Measurements from ENCODE around the gene ILF3. TPM values are rescaled to one million over a fixed set of nuclear protein-coding genes. Genes with fewer than 3 reads are reported as not detected.

ILF3 gene
- total and polyA plus RNA-seq, 2 experiments from 2014 or later = 573 to 616 TPM

DNA sequence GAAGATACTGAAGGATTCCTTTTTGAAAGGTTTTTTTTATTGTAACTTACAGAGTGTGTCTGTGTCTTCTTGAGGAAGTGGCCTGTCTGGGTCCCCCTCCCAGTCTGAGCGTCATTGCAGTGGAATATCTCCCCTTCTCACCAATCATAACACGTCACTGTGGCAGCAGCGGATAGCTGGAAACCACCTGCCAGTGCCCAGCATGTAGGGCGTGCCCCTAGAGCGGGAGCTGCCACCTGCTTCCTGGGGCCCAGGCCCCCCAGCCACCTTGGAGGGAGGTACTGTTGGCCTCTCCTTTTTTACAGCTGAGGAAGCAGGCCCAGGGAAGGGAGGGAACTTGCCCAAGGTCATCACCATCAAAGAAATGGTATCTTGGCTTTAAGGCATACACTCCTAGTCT, 59.2 kb downstream of the ILF3 start:
- Histone ChIP-seq H3K27ac (ENCODE audit: low read depth) (no peak overlapping the region), H3K9me2 (ENCODE audit: insufficient read depth) (no peaks in the 10 kb centered on the region), H3K4me2 (no peak overlapping the region), H4K20me1 (replicated peaks; ENCODE audit: insufficient read depth) (no peaks in the 10 kb centered on the region; the same call in 1 of the 2 replicates), H3K4me1 (ENCODE audit: insufficient read depth) (no peaks in the 10 kb centered on the region), H3K79me2 (replicated peaks; ENCODE audit: insufficient read depth) (peaks cover 1% of the 10 kb centered on the region), H3F3A (replicated peaks; ENCODE audit: low read depth) (peaks cover 8% of the 10 kb centered on the region; the same call in 1 of the 2 replicates), H3K27me3 (ENCODE audit: insufficient read depth) (no peaks in the 10 kb centered on the region), H3K36me3 (ENCODE audit: insufficient read depth) (0 out of 2 replicates have a peak, but pooled peaks cover 5% of the 10 kb centered on the region), H2AFZ (no peak overlapping the region), H3K4me3 (no peak overlapping the region)
- TF ChIP-seq ZNF114 (CRISPR knock-in tag; IDR thresholded peaks at IDR 0.05) = no peak
- TF ChIP-seq EZH2phosphoT487 (IDR thresholded peaks at IDR 0.05; ENCODE audit: unreplicated experiment) = no peak
- TF ChIP-seq, protein P1, sequence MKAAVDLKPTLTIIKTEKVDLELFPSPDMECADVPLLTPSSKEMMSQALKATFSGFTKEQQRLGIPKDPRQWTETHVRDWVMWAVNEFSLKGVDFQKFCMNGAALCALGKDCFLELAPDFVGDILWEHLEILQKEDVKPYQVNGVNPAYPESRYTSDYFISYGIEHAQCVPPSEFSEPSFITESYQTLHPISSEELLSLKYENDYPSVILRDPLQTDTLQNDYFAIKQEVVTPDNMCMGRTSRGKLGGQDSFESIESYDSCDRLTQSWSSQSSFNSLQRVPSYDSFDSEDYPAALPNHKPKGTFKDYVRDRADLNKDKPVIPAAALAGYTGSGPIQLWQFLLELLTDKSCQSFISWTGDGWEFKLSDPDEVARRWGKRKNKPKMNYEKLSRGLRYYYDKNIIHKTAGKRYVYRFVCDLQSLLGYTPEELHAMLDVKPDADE (IDR thresholded peaks at IDR 0.05) = no peak
- no peak for TF ChIP-seq NANOG (IDR thresholded peaks at IDR 0.05; ENCODE audit: borderline replicate concordance)
- no peak for TF ChIP-seq POLR2AphosphoS5 (IDR thresholded peaks at IDR 0.05; ENCODE audit: low read depth)
- TF ChIP-seq ZNF331 (CRISPR knock-in tag; IDR thresholded peaks at IDR 0.05; ENCODE audit: low read depth) = no peak
- TF ChIP-seq, protein P2, sequence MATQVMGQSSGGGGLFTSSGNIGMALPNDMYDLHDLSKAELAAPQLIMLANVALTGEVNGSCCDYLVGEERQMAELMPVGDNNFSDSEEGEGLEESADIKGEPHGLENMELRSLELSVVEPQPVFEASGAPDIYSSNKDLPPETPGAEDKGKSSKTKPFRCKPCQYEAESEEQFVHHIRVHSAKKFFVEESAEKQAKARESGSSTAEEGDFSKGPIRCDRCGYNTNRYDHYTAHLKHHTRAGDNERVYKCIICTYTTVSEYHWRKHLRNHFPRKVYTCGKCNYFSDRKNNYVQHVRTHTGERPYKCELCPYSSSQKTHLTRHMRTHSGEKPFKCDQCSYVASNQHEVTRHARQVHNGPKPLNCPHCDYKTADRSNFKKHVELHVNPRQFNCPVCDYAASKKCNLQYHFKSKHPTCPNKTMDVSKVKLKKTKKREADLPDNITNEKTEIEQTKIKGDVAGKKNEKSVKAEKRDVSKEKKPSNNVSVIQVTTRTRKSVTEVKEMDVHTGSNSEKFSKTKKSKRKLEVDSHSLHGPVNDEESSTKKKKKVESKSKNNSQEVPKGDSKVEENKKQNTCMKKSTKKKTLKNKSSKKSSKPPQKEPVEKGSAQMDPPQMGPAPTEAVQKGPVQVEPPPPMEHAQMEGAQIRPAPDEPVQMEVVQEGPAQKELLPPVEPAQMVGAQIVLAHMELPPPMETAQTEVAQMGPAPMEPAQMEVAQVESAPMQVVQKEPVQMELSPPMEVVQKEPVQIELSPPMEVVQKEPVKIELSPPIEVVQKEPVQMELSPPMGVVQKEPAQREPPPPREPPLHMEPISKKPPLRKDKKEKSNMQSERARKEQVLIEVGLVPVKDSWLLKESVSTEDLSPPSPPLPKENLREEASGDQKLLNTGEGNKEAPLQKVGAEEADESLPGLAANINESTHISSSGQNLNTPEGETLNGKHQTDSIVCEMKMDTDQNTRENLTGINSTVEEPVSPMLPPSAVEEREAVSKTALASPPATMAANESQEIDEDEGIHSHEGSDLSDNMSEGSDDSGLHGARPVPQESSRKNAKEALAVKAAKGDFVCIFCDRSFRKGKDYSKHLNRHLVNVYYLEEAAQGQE (IDR thresholded peaks at IDR 0.05; ENCODE audit: unreplicated experiment) = no peak
- TF ChIP-seq STAT1 (IDR thresholded peaks at IDR 0.05; ENCODE audit: unreplicated experiment) = no peak
- TF ChIP-seq, protein P3, sequence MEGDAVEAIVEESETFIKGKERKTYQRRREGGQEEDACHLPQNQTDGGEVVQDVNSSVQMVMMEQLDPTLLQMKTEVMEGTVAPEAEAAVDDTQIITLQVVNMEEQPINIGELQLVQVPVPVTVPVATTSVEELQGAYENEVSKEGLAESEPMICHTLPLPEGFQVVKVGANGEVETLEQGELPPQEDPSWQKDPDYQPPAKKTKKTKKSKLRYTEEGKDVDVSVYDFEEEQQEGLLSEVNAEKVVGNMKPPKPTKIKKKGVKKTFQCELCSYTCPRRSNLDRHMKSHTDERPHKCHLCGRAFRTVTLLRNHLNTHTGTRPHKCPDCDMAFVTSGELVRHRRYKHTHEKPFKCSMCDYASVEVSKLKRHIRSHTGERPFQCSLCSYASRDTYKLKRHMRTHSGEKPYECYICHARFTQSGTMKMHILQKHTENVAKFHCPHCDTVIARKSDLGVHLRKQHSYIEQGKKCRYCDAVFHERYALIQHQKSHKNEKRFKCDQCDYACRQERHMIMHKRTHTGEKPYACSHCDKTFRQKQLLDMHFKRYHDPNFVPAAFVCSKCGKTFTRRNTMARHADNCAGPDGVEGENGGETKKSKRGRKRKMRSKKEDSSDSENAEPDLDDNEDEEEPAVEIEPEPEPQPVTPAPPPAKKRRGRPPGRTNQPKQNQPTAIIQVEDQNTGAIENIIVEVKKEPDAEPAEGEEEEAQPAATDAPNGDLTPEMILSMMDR (conservative IDR thresholded peaks at IDR 0.05; ENCODE audit: low read depth in 2 of 2) = no peak
- no peak for TF ChIP-seq JUNB (IDR thresholded peaks at IDR 0.05; ENCODE audit: unreplicated experiment)
- no peak for TF ChIP-seq CREB1 (CRISPR knock-in tag; IDR thresholded peaks at IDR 0.05; ENCODE audit: low read depth)
- TF ChIP-seq EZH2 (IDR thresholded peaks at IDR 0.05; ENCODE audit: low read depth, unreplicated experiment) = no peak
- TF ChIP-seq, protein P4, sequence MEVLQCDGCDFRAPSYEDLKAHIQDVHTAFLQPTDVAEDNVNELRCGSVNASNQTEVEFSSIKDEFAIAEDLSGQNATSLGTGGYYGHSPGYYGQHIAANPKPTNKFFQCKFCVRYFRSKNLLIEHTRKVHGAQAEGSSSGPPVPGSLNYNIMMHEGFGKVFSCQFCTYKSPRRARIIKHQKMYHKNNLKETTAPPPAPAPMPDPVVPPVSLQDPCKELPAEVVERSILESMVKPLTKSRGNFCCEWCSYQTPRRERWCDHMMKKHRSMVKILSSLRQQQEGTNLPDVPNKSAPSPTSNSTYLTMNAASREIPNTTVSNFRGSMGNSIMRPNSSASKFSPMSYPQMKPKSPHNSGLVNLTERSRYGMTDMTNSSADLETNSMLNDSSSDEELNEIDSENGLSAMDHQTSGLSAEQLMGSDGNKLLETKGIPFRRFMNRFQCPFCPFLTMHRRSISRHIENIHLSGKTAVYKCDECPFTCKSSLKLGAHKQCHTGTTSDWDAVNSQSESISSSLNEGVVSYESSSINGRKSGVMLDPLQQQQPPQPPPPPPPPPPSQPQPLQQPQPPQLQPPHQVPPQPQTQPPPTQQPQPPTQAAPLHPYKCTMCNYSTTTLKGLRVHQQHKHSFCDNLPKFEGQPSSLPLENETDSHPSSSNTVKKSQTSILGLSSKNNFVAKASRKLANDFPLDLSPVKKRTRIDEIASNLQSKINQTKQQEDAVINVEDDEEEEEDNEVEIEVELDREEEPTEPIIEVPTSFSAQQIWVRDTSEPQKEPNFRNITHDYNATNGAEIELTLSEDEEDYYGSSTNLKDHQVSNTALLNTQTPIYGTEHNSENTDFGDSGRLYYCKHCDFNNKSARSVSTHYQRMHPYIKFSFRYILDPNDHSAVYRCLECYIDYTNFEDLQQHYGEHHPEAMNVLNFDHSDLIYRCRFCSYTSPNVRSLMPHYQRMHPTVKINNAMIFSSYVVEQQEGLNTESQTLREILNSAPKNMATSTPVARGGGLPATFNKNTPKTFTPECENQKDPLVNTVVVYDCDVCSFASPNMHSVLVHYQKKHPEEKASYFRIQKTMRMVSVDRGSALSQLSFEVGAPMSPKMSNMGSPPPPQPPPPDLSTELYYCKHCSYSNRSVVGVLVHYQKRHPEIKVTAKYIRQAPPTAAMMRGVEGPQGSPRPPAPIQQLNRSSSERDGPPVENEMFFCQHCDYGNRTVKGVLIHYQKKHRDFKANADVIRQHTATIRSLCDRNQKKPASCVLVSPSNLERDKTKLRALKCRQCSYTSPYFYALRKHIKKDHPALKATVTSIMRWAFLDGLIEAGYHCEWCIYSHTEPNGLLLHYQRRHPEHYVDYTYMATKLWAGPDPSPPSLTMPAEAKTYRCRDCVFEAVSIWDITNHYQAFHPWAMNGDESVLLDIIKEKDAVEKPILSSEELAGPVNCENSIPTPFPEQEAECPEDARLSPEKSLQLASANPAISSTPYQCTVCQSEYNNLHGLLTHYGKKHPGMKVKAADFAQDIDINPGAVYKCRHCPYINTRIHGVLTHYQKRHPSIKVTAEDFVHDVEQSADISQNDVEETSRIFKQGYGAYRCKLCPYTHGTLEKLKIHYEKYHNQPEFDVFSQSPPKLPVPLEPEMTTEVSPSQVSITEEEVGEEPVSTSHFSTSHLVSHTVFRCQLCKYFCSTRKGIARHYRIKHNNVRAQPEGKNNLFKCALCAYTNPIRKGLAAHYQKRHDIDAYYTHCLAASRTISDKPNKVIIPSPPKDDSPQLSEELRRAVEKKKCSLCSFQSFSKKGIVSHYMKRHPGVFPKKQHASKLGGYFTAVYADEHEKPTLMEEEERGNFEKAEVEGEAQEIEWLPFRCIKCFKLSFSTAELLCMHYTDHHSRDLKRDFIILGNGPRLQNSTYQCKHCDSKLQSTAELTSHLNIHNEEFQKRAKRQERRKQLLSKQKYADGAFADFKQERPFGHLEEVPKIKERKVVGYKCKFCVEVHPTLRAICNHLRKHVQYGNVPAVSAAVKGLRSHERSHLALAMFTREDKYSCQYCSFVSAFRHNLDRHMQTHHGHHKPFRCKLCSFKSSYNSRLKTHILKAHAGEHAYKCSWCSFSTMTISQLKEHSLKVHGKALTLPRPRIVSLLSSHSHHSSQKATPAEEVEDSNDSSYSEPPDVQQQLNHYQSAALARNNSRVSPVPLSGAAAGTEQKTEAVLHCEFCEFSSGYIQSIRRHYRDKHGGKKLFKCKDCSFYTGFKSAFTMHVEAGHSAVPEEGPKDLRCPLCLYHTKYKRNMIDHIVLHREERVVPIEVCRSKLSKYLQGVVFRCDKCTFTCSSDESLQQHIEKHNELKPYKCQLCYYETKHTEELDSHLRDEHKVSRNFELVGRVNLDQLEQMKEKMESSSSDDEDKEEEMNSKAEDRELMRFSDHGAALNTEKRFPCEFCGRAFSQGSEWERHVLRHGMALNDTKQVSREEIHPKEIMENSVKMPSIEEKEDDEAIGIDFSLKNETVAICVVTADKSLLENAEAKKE (CRISPR knock-in tag; IDR thresholded peaks at IDR 0.05) = no peak
- ATAC-seq (no peak), DNase-seq (ENCODE audit: low spot score) (no peak)
- Mint-ChIP-seq H3K4me1 (peaks cover 7% of the 10 kb centered on the region; the same call in 2 of the 3 replicates), H3K27ac (no peak overlapping the region), H3K9me3 (peaks cover 2% of the 10 kb centered on the region; the same call in 1 of the 3 replicates), H3K4me3 (no peak overlapping the region), H3K27me3 (ENCODE audit: insufficient read depth, low read depth, poor library complexity) (peaks cover 4% of the 10 kb centered on the region), H3K36me3 (ENCODE audit: low read depth) (peaks cover 19% of the 10 kb centered on the region; the same call in 2 of the 3 replicates)
